Mesothelial cell of epicardium (in vitro differentiated cells): ENCODE measurements around the gene RPS6KC1. TPM values are rescaled to one million over a fixed set of nuclear protein-coding genes. Genes with fewer than 3 reads are reported as not detected.

Experiments
- DNase-seq, 2 experiments: peaks; one replicate each; pipeline ENCODE4 v3.0.0; 2021; ENCODE audit warnings: low spot score in 2 of 2; ENCODE audit not compliant: unreplicated experiment in 2 of 2
- H3K27ac Mint-ChIP-seq: 2 replicates; pipeline ENCODE4 v1.8.0; 2021; ENCODE audit warnings: mixed read lengths
- H3K27me3 Mint-ChIP-seq: 2 replicates; pipeline ENCODE4 v1.8.0; 2021; ENCODE audit warnings: low read depth, mixed read lengths
- H3K36me3 Mint-ChIP-seq: 2 replicates; pipeline ENCODE4 v1.8.0; 2021; ENCODE audit warnings: mixed read lengths
- H3K4me1 Mint-ChIP-seq: 2 replicates; pipeline ENCODE4 v1.8.0; 2021; ENCODE audit warnings: mixed read lengths
- H3K4me3 Mint-ChIP-seq: 2 replicates; pipeline ENCODE4 v1.8.0; 2021; ENCODE audit warnings: mild to moderate bottlenecking, moderate library complexity, mixed read lengths
- H3K9me3 Mint-ChIP-seq: 2 replicates; pipeline ENCODE4 v1.8.0; 2021; ENCODE audit warnings: mixed read lengths
- total RNA-seq: library from RNA; stranded (reverse); gene quantifications from 3 replicates; pipeline ENCODE4 v1.2.1, GENCODE V29; 2021
- TF ChIP-seq, protein P1 (sequence below): fragments of 200-600 bp; sonication (generic); IDR thresholded peaks from one replicate; pipeline ENCODE4 v1.5.0; 2021; ENCODE audit warnings: antibody characterized with exemption; ENCODE audit not compliant: unreplicated experiment

RPS6KC1 gene
- total RNA-seq, 1 donor from 2014 or later = 28.5 TPM

DNA sequence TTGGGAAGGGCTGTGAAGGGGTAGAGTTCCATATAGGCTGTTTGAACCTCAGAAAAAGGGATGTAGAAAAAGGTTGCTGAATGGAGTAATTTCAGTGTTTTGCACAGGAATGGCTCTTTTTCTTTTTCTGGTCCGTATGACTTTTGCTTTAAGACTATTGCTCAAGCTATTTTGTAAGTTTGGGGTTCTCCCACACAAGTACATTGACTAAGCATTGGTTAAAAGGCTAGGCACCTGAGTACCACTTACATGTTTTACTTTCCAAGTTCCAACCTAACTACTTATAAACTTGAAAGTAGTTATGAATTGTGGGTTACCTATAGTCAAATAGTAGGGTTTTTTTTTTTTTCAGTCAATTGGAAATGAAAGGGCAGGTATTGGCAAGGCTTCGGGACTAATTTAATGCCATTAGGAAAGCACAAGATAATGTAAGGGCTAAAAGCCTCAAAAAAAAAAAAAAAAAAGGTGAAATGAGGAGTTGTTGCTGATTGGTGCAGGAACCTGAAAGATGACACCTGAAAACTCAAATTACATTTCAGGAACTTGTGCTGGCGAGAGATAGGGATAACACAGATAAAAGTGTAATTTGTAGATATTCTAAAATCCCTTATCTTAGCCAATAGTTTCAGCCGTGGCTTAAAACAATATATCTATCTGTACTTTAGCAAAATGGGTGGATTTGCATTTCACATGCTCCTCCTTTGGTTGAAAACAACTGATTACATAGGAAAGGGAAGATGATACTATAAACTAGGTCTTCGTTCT lies 209.5 kb downstream of the RPS6KC1 start:
- TF ChIP-seq, protein P1, sequence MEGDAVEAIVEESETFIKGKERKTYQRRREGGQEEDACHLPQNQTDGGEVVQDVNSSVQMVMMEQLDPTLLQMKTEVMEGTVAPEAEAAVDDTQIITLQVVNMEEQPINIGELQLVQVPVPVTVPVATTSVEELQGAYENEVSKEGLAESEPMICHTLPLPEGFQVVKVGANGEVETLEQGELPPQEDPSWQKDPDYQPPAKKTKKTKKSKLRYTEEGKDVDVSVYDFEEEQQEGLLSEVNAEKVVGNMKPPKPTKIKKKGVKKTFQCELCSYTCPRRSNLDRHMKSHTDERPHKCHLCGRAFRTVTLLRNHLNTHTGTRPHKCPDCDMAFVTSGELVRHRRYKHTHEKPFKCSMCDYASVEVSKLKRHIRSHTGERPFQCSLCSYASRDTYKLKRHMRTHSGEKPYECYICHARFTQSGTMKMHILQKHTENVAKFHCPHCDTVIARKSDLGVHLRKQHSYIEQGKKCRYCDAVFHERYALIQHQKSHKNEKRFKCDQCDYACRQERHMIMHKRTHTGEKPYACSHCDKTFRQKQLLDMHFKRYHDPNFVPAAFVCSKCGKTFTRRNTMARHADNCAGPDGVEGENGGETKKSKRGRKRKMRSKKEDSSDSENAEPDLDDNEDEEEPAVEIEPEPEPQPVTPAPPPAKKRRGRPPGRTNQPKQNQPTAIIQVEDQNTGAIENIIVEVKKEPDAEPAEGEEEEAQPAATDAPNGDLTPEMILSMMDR = no peak
- Mint-ChIP-seq H3K36me3 (no peaks in the 10 kb centered on the region), H3K27me3 (no peaks in the 10 kb centered on the region), H3K27ac (no peak overlapping the region), H3K4me1 (peaks cover 10% of the 10 kb centered on the region), H3K9me3 (no peaks in the 10 kb centered on the region), H3K4me3 (no peak overlapping the region)
- no peak for DNase-seq

DNA sequence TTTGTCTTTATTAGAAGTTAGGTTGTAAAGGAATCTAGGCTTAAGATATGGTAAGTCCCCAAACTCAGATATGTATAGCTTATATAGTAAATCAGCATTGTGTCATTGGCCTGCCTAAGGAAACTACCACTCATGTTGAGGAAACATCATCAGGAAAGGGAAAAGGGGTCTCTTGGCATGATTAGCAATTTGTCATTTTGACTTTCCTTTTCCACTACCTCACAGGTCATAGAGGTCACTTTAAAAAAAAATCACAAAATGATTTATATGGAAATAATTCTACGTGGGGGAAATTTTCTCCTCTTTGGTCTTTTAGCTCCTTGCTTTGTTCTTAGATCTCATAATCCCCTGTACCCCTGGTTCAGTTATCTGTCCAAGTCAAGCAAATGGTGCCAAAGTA lies 213.5 kb downstream of the RPS6KC1 start:
- no peaks in the 10 kb centered on the region for H3K27me3 Mint-ChIP-seq
- H3K4me1 Mint-ChIP-seq = peaks cover 10% of the 10 kb centered on the region
- H3K4me3 Mint-ChIP-seq = no peak overlapping the region
- TF ChIP-seq, protein P1 = no peak
- peaks cover 23% of the 10 kb centered on the region for H3K9me3 Mint-ChIP-seq
- DNase-seq = no peak
- H3K27ac Mint-ChIP-seq = no peak overlapping the region
- peaks cover 32% of the 10 kb centered on the region for H3K36me3 Mint-ChIP-seq

DNA sequence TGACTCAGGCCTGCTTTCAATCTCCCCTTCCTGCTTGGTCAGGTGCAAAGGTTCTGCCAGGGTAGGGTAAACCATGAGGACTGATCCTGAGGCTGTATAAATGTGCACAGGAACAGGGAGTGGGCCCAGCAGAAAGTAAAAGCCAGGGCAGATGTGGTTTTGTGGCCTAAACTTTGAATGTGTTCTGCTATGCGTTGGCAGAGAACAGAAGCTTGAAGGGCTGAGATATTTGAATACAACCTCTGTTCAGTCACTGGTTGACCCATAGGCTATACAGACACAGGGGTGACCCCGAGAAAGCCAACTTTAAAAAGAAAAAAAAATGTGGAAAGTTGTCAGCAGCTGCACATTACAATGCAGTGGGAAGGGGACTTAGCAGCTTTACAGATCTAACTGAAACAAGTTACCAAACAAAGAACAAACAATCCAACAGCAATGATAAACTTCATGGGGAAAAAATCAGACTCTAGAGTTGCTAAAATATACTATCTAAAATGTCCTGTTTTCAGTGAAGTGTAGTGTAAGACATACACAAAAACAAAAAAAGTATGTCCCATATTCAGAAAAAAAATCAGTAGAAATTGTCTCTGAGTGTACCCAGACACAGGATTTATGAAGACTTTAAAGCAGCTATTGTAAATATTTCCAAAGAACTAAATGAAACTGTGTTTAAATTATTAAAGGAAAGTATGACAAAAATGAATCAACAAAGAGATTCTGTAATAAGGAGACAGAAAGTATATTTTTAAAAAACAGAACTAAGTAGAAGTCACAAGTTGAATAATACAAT lies 216.1 kb downstream of the RPS6KC1 start:
- Mint-ChIP-seq H3K9me3 (peaks cover 32% of the 10 kb centered on the region), H3K27ac (no peak overlapping the region)

DNA sequence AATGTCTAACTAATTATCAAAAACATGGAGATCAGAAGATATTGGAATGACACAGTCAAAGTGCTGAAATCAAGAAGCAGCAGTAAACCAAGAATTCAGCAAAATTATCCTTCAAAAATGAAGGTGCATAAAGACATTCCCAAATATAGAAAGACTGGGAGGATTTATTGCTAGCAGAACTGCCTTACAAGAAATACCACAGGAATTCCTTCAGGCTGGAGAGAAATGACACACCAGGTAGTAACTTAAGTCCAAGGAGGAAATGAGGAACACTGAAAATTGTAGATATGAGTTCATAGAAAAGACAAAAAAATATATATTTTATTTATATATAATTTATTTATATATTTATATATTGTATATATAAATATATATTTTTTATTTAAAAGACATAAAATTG lies 217.2 kb downstream of the RPS6KC1 start:
- no peaks in the 10 kb centered on the region for H3K27me3 Mint-ChIP-seq
- no peak for DNase-seq
- peaks cover 52% of the 10 kb centered on the region for H3K36me3 Mint-ChIP-seq
- peaks cover 10% of the 10 kb centered on the region for H3K4me1 Mint-ChIP-seq
- TF ChIP-seq, protein P1 = no peak
- H3K27ac Mint-ChIP-seq = no peak overlapping the region
- H3K9me3 Mint-ChIP-seq = peaks cover 32% of the 10 kb centered on the region
- no peak overlapping the region for H3K4me3 Mint-ChIP-seq

More for the DNA sequence above, 216.1 kb downstream of the RPS6KC1 start:
- Mint-ChIP-seq H3K36me3 (peaks cover 43% of the 10 kb centered on the region), H3K4me1 (peaks cover 10% of the 10 kb centered on the region), H3K27me3 (no peaks in the 10 kb centered on the region), H3K4me3 (no peak overlapping the region)
- TF ChIP-seq, protein P1 = no peak
- DNase-seq = no peak

DNA sequence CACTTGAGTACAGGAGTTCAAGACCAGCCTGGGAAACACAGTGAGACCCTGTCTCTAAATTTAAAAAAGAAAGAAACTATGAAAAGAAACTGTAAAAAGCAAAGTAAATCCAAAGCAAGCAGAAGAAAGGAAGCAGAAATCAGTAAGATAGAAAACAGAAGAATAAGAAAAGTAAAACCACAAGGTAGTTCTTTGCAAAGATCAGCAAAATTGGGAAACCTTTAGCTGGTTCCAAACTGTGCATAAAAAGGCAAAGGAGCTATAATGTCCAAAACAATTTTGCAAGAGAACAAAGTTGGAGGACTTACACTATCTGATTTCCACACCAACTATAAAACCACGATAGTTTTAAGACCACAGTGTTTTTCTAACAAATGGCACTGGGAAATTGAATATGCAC lies 218.8 kb downstream of the RPS6KC1 start:
- H3K9me3 Mint-ChIP-seq = peaks cover 32% of the 10 kb centered on the region
- no peak overlapping the region for H3K4me3 Mint-ChIP-seq
- no peak overlapping the region for H3K27ac Mint-ChIP-seq
- no peak for DNase-seq
- TF ChIP-seq, protein P1 = no peak
- no peaks in the 10 kb centered on the region for H3K27me3 Mint-ChIP-seq
- peaks cover 3% of the 10 kb centered on the region for H3K4me1 Mint-ChIP-seq
- peaks cover 63% of the 10 kb centered on the region for H3K36me3 Mint-ChIP-seq
